ENCODE measurements around the gene SLIT3.

GRCh38 chr5:168974082-168974481 lies 326.9 kb downstream of the SLIT3 start:
- TF ChIP-seq CTCF (IDR thresholded peaks at IDR 0.05): no peak
- TF ChIP-seq POLR2A (IDR thresholded peaks at IDR 0.05): no peak

Data from right lobe of liver (tissue), 4 donors.